GM13977 (cell line): ENCODE data around the gene GZF1.

Experiments
- DNase-seq: peaks from one replicate; pipeline ENCODE4 v3.0.0; 2012; ENCODE audit warnings: low spot score
- in situ Hi-C: fragments of 300-500 bp; cut with MboI; formaldehyde crosslinking; loops from one replicate; pipeline ENCODE4 v1.12.0; 2022; ENCODE audit warnings: low sequenced_read_pairs, low pct_unique_long_range_greater_than_20kb, mixed read lengths, inconsistent platforms; ENCODE audit not compliant: unreplicated experiment
- TF ChIP-seq, protein P1 (sequence below): IDR thresholded peaks from 2 replicates; pipeline ENCODE4 v1.5.1; 2012; ENCODE audit warnings: mild to moderate bottlenecking, control low read depth; ENCODE audit not compliant: insufficient read depth; ENCODE audit errors: extremely low read depth, missing control alignments

GZF1 gene

DNA sequence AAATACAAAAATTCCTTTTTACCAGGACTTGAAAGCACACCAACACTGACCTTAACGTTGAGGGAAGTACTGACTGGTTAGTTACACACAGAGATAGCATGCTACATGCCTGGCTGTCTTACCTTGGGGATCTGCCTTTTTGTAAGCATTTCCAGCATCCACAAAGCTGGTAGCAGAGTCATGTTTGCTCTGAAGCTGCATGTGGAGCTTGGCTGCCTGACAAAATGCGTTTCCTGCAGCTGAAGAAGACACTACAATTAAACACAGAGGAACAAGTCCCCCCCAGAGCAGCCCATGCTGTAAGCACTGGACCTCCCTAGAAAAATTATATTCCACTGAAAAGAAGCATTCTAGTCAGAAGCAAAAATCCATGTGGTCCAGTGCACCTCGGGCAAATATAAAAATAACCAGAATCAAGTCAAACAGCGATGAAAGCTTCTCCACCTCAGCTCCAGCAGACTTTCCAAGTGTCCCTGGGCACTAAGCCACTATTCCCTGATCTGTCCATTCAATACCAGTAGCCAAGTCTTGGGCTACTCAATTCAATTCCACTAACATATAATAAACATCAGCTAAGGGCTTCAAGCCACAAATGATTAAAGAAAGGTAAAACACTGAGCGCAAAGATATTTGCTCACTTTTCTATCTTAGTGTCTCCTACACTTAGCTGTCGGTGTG lies 35.1 kb downstream of the GZF1 start:
- in situ Hi-C loops, result no loop called here
- DNase-seq, result no peak
- TF ChIP-seq, protein P1, sequence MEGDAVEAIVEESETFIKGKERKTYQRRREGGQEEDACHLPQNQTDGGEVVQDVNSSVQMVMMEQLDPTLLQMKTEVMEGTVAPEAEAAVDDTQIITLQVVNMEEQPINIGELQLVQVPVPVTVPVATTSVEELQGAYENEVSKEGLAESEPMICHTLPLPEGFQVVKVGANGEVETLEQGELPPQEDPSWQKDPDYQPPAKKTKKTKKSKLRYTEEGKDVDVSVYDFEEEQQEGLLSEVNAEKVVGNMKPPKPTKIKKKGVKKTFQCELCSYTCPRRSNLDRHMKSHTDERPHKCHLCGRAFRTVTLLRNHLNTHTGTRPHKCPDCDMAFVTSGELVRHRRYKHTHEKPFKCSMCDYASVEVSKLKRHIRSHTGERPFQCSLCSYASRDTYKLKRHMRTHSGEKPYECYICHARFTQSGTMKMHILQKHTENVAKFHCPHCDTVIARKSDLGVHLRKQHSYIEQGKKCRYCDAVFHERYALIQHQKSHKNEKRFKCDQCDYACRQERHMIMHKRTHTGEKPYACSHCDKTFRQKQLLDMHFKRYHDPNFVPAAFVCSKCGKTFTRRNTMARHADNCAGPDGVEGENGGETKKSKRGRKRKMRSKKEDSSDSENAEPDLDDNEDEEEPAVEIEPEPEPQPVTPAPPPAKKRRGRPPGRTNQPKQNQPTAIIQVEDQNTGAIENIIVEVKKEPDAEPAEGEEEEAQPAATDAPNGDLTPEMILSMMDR, result no peak

DNA sequence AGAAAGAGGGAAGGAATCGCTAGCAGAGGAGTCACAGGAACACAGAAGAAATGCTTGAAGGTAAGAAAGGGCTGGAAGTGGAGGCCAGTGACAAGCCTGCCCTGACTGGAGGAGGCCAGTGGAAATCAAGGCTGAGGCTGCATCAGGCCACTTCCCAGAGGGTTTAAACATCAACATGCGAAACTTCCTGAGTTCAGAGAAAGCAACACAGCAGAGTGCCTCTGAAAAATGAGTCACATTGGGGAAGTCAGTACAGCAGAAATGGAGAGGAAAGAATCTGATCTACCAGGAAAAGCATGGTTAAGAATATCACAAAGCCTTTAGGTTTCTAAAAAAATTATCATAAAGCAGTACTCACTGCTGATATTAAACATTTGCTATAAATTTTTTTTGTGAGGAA lies 36.0 kb downstream of the GZF1 start:
- TF ChIP-seq, protein P1, result no peak
- in situ Hi-C loops, result no loop called here

DNA sequence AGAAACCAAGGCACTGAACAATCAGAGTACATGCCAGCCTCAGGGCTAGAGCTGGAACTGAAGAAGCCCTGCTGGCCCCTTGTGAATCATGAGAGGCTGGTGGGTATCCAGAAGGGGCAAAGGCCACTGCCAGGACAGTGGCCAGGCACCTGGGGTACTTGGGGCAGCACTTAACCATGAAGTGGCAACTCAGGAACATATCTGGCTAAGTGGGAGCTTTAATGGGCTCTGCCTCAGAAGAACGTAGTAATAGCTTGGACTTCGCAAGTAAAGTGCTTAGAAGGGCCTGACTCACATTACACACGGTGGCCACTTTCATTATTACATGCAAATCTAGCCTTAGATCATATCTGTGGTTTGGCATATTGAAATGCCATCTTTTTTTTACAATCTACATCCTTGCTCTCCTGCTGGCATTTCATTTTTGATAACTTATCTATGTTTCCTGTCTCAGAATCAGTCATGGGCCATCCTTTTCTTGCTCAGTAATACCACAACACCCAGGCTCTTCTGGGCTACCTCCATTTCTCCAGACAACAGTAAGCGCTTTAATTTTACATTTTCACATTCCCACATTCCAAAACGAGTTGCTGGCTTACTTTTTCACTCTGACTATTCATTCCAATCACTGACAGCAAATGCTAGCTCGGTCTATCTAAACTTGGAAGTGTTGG lies 37.7 kb downstream of the GZF1 start:
- in situ Hi-C loops, result no loop called here
- no peak for DNase-seq

More for the DNA sequence above, 36.0 kb downstream of the GZF1 start:
- no peak for DNase-seq

DNA sequence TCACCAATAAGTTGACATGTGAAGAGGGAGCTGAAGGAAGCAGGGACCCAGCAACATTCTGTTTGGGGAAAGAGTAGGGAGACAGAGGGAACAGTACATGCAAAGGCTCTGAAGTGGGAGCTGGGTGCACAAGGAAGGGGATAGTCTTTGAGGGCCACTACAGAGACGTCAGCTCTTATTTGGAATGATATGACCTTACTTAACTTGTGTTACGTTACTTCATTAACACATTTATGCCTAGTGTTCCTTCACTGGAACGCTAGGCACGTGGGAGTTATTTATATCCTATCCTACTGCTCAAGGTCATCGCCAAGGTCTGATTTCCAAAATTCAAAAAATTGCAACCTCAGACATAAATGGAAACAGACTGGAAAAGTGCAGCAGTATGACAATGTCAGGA lies 39.1 kb downstream of the GZF1 start:
- in situ Hi-C loops, result no loop called here
- TF ChIP-seq, protein P1, result no peak

More for the DNA sequence above, 37.7 kb downstream of the GZF1 start:
- TF ChIP-seq, protein P1, result no peak

DNA sequence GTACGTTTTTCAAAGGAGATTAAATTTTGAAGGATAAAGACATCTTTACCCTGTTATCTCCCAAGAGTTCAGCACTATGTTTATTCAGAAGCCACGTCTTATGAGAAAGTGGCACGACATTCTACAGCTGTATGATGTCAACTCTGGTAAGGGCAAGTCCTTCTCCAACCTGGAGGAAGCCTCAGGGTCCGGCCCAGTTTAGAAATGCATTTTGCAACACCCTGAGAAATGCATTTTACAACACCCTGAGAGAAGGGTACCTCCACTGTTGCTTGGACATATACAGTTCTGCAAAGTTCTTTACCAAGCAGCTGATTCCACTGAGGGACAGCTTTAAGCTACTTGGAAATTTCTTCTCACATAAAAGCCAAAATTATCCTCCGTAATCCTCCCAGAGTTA lies 41.8 kb downstream of the GZF1 start:
- no peak for DNase-seq
- in situ Hi-C loops, result no loop called here
- TF ChIP-seq, protein P1, result no peak

More for the DNA sequence above, 39.1 kb downstream of the GZF1 start:
- no peak for DNase-seq

DNA sequence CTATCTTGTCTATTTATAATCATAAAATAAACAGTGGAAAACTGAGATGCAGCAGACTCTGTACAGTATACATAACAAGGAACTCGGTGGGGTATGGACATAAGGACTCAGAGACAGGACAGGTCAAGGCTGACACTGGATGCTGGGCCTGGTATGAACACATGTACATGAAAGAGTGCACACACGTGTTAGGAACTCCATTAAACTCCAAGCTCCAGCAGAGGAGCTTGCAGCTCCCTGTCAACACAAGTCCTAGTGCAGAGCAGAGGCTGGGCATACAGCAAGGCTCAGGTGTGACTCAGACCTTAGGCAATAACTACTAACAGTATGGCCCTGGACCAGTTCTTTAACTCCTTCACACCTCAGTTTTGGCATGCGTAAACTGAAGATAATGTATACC lies 42.2 kb downstream of the GZF1 start:
- DNase-seq, result no peak
- TF ChIP-seq, protein P1, result no peak
- in situ Hi-C loops, result no loop called here
